ENCODE data around the gene DRD5. TPM values are rescaled to one million over a fixed set of nuclear protein-coding genes. Genes with fewer than 3 reads are reported as not detected.
"Not testable (repeated sequence)": the region's sequence is repeated elsewhere in the genome, so short reads cannot be mapped to it uniquely, and the experiment has no call there.

The DRD5 gene
- total RNA-seq, 1 donor from 2014 or later: not detected

DNA sequence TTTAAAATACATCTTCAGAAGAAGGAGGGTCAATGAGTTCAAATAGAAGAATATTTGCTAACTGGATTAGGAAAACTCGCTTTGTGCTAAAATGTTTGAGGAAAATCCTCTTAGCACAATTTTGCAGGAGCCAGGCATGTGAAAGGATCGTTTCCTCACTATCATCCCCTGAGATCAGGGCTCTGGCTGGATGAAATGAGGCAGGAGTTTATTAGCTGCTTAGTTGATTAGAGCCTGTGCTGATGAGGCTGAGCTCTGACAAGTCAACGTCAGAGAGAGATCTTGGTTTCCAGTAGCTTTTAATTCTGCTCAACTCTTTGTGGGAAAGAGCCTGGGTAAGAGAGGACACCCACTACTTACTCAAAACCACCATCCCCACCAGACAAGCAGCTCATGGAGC, 8.0 kb upstream of the DRD5 start:
- TF ChIP-seq, protein P1, sequence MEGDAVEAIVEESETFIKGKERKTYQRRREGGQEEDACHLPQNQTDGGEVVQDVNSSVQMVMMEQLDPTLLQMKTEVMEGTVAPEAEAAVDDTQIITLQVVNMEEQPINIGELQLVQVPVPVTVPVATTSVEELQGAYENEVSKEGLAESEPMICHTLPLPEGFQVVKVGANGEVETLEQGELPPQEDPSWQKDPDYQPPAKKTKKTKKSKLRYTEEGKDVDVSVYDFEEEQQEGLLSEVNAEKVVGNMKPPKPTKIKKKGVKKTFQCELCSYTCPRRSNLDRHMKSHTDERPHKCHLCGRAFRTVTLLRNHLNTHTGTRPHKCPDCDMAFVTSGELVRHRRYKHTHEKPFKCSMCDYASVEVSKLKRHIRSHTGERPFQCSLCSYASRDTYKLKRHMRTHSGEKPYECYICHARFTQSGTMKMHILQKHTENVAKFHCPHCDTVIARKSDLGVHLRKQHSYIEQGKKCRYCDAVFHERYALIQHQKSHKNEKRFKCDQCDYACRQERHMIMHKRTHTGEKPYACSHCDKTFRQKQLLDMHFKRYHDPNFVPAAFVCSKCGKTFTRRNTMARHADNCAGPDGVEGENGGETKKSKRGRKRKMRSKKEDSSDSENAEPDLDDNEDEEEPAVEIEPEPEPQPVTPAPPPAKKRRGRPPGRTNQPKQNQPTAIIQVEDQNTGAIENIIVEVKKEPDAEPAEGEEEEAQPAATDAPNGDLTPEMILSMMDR (IDR thresholded peaks at IDR 0.05; ENCODE audit: borderline replicate concordance): no peak
- no peak for DNase-seq
- H3K4me3 ChIP-seq: no peak overlapping the region
- peaks cover 33% of the 10 kb centered on the region for H3K27me3 ChIP-seq (ENCODE audit: low read depth)
- no peaks in the 10 kb centered on the region for H3K36me3 ChIP-seq
- intact Hi-C loops (cut with micrococcal nuclease): no loop called here
- H3K9me3 ChIP-seq (replicated peaks): no peaks in the 10 kb centered on the region
- H3K27ac ChIP-seq (replicated peaks): no peak overlapping the region
- H3K4me1 ChIP-seq: no peaks in the 10 kb centered on the region

DNA sequence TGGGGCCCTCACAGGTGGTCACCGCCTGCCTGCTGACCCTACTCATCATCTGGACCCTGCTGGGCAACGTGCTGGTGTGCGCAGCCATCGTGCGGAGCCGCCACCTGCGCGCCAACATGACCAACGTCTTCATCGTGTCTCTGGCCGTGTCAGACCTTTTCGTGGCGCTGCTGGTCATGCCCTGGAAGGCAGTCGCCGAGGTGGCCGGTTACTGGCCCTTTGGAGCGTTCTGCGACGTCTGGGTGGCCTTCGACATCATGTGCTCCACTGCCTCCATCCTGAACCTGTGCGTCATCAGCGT, 652 bp downstream of the DRD5 start:
- intact Hi-C loops (cut with micrococcal nuclease): no loop called here
- no peak overlapping the region for H3K4me3 ChIP-seq

DNA sequence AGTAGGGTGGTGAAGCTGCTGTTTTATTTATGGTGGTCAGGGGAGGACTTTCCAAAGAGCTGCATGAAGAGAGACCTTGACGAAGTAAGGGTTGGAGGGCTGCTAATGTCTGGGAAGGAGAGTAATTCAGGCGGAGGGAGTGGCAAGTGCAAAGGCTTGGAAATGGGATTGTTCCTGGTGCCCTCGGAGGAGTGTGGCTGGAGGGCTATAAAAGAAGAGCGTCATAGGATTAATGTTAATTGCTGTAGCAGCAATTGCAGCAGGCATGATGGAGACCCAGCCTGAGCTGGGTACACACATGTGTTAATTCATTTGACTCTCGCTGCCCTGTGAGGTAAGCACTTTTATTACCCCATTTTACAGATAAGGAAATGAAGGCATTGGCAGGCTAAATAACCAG, 4.5 kb downstream of the DRD5 start:
- DNase-seq; H3K4me1 ChIP-seq; intact Hi-C loops (cut with micrococcal nuclease); H3K36me3 ChIP-seq; H3K4me3 ChIP-seq; H3K27ac ChIP-seq (replicated peaks); H3K9me3 ChIP-seq (replicated peaks): not testable (repeated sequence)
- peaks cover 65% of the 10 kb centered on the region for H3K27me3 ChIP-seq (ENCODE audit: low read depth)

More for the DNA sequence above, 652 bp downstream of the DRD5 start:
- no peak for DNase-seq
- no peaks in the 10 kb centered on the region for H3K36me3 ChIP-seq
- H3K27ac ChIP-seq (replicated peaks): no peak overlapping the region
- peaks cover 4% of the 10 kb centered on the region for H3K4me1 ChIP-seq
- H3K27me3 ChIP-seq (ENCODE audit: low read depth): peaks cover 76% of the 10 kb centered on the region
- H3K9me3 ChIP-seq (replicated peaks): no peaks in the 10 kb centered on the region
- TF ChIP-seq, protein P1 (IDR thresholded peaks at IDR 0.05; ENCODE audit: borderline replicate concordance): no peak

DNA sequence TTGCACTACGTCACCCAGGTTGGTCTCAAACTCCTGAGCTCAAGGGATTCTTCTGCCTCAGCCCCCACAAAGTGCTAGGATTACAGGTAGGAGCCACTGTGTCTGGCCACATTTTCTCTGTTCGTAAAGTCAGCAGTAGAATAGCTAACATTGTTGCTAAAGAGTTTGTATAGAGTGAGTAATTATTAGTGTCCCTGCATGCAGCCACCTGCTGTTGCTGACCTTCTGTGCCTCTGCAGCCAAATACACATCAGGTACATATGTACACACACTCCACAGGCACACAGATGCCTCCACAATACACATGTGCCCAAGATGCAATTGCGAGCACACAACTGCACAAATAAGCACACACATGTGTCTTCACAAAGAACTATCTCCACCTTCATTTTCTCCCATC, 10.9 kb downstream of the DRD5 start:
- H3K4me1 ChIP-seq: no peaks in the 10 kb centered on the region
- H3K4me3 ChIP-seq: no peak overlapping the region
- H3K27ac ChIP-seq (replicated peaks): no peak overlapping the region
- no peak for DNase-seq
- intact Hi-C loops (cut with micrococcal nuclease): no loop called here
- no peaks in the 10 kb centered on the region for H3K36me3 ChIP-seq
- peaks cover 9% of the 10 kb centered on the region for H3K9me3 ChIP-seq (replicated peaks)
- peaks cover 17% of the 10 kb centered on the region for H3K27me3 ChIP-seq (ENCODE audit: low read depth)
- TF ChIP-seq, protein P1 (IDR thresholded peaks at IDR 0.05; ENCODE audit: borderline replicate concordance): no peak

DNA sequence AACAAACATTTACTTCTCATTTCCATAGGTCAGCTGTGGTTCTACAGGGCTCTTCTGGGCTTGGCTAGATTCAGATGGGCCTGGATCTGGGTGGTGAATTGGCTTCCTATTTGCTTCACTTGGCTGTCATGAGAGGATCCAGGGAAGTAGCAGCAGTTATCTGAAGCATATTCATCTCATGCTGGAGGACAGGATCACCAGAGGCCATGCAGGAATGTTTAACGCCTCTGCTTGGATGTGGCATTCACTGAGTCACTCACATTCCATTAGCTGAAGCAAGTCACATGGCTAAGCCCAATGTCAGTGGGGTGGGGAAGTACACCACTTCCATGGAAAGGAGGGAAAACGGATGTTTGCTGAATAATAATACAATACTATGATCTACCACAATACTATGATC, 15.2 kb downstream of the DRD5 start:
- H3K9me3 ChIP-seq (replicated peaks); intact Hi-C loops (cut with micrococcal nuclease): not testable (repeated sequence)

DNA sequence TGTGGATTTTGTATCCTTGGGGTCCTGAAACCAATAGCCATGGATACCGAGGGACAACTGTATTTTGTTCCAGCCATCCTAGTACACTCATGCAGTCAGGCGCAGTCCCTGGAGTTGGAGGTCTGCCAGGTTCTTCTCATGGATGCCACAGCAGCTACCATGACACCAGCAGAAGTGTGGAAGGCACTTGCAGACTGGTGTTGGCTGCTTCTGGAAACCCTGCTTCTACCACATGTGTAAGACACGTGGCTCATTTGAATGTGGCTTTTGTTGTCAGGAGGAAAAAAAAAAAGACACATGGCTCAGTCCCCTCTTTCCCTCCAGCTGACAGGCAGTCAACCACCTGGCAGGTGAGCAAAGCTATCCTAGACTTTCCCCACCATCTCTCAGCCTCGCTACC, 19.4 kb downstream of the DRD5 start:
- DNase-seq: no peak
- Histone ChIP-seq H3K9me3 (replicated peaks) (no peaks in the 10 kb centered on the region), H3K4me3 (no peak overlapping the region), H3K36me3 (no peaks in the 10 kb centered on the region), H3K4me1 (no peaks in the 10 kb centered on the region), H3K27ac (replicated peaks) (no peak overlapping the region), H3K27me3 (ENCODE audit: low read depth) (peaks cover 16% of the 10 kb centered on the region)
- TF ChIP-seq, protein P1 (IDR thresholded peaks at IDR 0.05; ENCODE audit: borderline replicate concordance): no peak
- intact Hi-C loops (cut with micrococcal nuclease): no loop called here

More for the DNA sequence above, 15.2 kb downstream of the DRD5 start:
- H3K27ac ChIP-seq (replicated peaks); H3K4me1 ChIP-seq; DNase-seq; H3K4me3 ChIP-seq; H3K36me3 ChIP-seq: not testable (repeated sequence)
- H3K27me3 ChIP-seq (ENCODE audit: low read depth): peaks cover 16% of the 10 kb centered on the region

DNA sequence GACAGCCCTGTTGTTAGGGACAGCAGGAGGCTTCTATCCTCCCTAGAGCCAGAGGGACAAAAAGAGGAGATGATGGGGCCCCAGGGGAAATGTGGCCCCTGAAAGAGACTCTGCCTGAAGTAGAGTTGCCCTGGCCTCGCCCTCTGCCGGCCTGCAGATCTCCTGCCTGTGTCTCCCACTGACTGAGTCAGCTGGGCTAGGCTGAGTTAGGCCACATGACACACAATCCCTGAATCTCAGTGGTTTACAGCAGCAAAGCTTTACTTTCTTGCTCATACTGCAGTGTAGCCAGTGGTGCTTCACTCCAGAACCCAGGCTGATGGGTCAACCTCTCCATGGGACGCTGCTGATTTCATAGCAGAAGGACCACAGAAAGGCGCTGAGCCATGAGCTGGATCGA, 23.5 kb downstream of the DRD5 start:
- H3K4me1 ChIP-seq: no peaks in the 10 kb centered on the region
- no peaks in the 10 kb centered on the region for H3K36me3 ChIP-seq
- H3K27ac ChIP-seq (replicated peaks): no peak overlapping the region
- no peaks in the 10 kb centered on the region for H3K9me3 ChIP-seq (replicated peaks)
- intact Hi-C loops (cut with micrococcal nuclease): no loop called here
- TF ChIP-seq, protein P1 (IDR thresholded peaks at IDR 0.05; ENCODE audit: borderline replicate concordance): no peak
- DNase-seq: no peak
- no peak overlapping the region for H3K4me3 ChIP-seq
- peaks cover 13% of the 10 kb centered on the region for H3K27me3 ChIP-seq (ENCODE audit: low read depth)

Data from left ventricle myocardium inferior (tissue), 1 donor.